Mesangial cell (primary cell): ENCODE results near the gene VEZT. TPM values are rescaled to one million over a fixed set of nuclear protein-coding genes. Genes with fewer than 3 reads are reported as not detected.

Experiments
- total RNA-seq: library from RNA; depleted of rRNA; stranded (reverse); fragments of >200 nt; gene quantifications from 2 replicates; pipeline ENCODE4 v1.2.3, GENCODE V29; 2015

Gene VEZT, protein sequence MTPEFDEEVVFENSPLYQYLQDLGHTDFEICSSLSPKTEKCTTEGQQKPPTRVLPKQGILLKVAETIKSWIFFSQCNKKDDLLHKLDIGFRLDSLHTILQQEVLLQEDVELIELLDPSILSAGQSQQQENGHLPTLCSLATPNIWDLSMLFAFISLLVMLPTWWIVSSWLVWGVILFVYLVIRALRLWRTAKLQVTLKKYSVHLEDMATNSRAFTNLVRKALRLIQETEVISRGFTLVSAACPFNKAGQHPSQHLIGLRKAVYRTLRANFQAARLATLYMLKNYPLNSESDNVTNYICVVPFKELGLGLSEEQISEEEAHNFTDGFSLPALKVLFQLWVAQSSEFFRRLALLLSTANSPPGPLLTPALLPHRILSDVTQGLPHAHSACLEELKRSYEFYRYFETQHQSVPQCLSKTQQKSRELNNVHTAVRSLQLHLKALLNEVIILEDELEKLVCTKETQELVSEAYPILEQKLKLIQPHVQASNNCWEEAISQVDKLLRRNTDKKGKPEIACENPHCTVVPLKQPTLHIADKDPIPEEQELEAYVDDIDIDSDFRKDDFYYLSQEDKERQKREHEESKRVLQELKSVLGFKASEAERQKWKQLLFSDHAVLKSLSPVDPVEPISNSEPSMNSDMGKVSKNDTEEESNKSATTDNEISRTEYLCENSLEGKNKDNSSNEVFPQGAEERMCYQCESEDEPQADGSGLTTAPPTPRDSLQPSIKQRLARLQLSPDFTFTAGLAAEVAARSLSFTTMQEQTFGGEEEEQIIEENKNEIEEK
- 39.8 and 56.8 TPM in 2 replicates for total RNA-seq

DNA sequence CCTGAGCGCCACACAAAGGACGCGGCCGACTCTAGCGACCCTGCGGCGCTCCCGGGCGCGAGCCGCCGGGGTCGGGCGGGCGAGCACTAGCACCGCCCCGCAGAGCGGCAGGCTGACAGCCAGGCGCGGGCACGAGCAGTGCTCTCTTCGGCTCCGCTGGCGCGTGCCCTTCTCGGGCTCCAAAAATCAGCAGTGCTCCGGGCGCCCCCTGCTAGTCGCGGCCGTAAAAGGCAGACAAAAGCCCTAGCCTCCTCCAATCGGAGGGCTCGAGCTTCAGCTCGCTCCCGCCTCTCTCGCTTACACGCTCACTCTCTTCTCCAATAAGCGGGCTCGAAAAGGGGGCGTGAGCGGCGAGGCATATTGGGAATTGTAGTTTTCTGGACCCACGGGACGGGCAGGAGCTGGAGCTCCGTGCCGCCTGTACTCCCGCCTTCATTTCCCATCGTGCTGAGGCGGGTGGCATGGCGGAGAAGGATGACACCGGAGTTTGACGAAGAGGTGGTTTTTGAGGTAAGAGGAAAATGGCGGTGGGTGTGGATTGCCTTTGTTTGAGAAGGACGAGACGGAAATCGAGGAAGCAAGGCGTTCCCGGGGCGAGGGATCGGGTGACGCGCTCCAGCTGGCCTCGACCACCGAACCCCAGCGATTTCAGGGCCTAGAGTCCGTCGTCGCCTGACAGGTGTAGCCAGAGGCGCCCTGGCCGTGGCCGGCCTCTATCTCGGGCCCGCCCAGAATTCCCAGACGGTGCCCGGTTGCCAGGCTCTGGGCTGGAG, at the start of gene VEZT, which contains the start of gene FGD6:
Gene VEZT (plus strand): TSS at position 431 of the 773 bp plus-strand sequence. CDS start 44 bp downstream, at position 475.
Gene FGD6 (minus strand): TSS at position 91 of the 773 bp plus-strand sequence. CDS start 227 bp downstream, outside the sequence.

Other genes with a start within 250 kb of the VEZT start
- gene NDUFA12, start 214.1 kb upstream of the VEZT start, total RNA-seq = 96.6 and 133 TPM in 2 replicates
- 20.9 and 23.5 TPM in 2 replicates for gene NR2C1, start 144.2 kb upstream of the VEZT start, total RNA-seq
- gene FGD6, start 340 bp upstream of the VEZT start, total RNA-seq = 8.5 and 12.4 TPM in 2 replicates